Vagina (tissue), 2 donors: Measurements from ENCODE around the gene THAP3. TPM values are rescaled to one million over a fixed set of nuclear protein-coding genes. Genes with fewer than 3 reads are reported as not detected.
A peak's percentile ranks its signal among the peaks of the same experiment; 100 is the strongest.

Experiments used
- DNase-seq, 2 donors: peaks; one replicate each; pipeline ENCODE4 v3.0.0-alpha.2; 2017; ENCODE audit errors: extremely low spot score in 2 of 2
- H3K27ac ChIP-seq: fragments of 200-600 bp; sonication (generic); one replicate; pipeline ENCODE4 v1.5.1; 2019
- H3K27me3 ChIP-seq: fragments of 200-600 bp; sonication (generic); one replicate; pipeline ENCODE4 v1.5.1; 2019
- H3K36me3 ChIP-seq, 2 donors: fragments of 200-600 bp; sonication (generic); one replicate each; pipeline ENCODE4 v1.5.1; 2017 to 2019
- H3K4me1 ChIP-seq: fragments of 200-600 bp; sonication (generic); one replicate; pipeline ENCODE4 v1.5.1; 2019
- H3K4me3 ChIP-seq, 2 donors: fragments of 200-600 bp; sonication (generic); 1 replicate in 1 of 2; 2 replicates in 1 of 2; pipeline ENCODE4 v1.5.1; 2016 to 2019
- H3K9me3 ChIP-seq: fragments of 200-600 bp; sonication (generic); one replicate; pipeline ENCODE4 v1.5.1; 2019
- POLR2A ChIP-seq, 2 donors: fragments of 450-650 bp; IDR thresholded peaks; one replicate each; pipeline ENCODE4 v1.6.1; 2017; ENCODE audit warnings: antibody characterized with exemption in 2 of 2, mild to moderate bottlenecking in 2 of 2, moderate library complexity in 2 of 2
- POLR2AphosphoS5 ChIP-seq, 2 donors: sonication (generic); formaldehyde crosslinking; IDR thresholded peaks; one replicate each; pipeline ENCODE4 v1.9.0; 2017; ENCODE audit warnings: antibody characterized with exemption in 2 of 2, mild to moderate bottlenecking in 2 of 2, low read depth in 1 of 2; ENCODE audit not compliant: insufficient read depth in 1 of 2
- intact Hi-C: fragments of 100-400 bp; cut with DNase I; formaldehyde crosslinking; loops from one replicate; pipeline ENCODE4 v1.15.1; 2023
- total RNA-seq: library from RNA; depleted of rRNA; stranded (reverse); fragments of >200 nt; gene quantifications from one replicate; pipeline ENCODE4 v1.2.3, GENCODE V29; 2016
- TF ChIP-seq, protein P1 (sequence below), 3 experiments: fragments of 450-650 bp in 2 of 3; fragments of 200-600 bp in 1 of 3; sonication (generic) in 1 of 3; IDR thresholded peaks; one replicate each; pipeline ENCODE4 v1.5.1; 2017 to 2019; ENCODE audit warnings: antibody characterized with exemption in 3 of 3, mild to moderate bottlenecking in 2 of 3, moderate library complexity in 2 of 3

The THAP3 gene
- total RNA-seq, 1 donor from 2014 or later: 29.0 TPM

DNA sequence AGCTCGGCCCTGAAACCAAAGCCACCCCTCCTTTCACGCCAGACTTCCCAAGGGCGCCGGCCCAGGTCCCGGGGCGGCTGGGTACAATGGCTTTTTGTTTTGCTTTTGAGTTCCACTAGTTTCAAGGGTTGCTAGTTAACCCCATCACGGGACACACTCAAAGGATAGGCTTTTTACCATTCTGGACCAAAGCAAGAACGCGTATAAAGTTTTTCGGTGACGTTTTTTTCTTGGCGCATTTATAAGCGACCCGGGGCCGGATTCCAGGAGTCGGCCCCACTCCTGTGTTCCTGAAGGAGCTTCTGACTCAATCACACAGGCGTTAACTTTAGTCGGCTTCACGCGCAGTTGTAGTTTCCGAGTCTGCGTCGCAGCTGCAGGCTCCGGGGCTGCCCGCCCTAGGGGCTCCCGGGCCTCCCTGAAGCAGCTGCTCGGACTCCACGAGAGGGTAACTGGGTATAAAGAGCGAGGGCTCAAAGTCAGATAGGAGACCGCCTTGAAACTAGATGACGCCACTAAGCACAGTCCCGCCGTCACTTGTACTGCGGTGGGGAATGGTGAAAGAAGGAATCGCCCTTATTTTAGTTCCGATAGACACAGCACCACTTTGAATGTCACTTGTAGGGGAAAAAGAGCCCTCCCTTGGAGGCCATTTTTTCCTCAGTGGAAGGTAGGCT lies 21.3 kb upstream of the THAP3 start:
- H3K27me3 ChIP-seq: no peaks in the 10 kb centered on the region
- intact Hi-C loops: loop anchor here (5.0 kb wide), 1 partner anchor 34 kb away; no protein-coding TSS in a partner anchor
- H3K9me3 ChIP-seq: no peaks in the 10 kb centered on the region
- H3K27ac ChIP-seq: peak overlapping the region; percentile 98
- peaks cover 0 to 9% of the 10 kb centered on the region in 2 donors for H3K36me3 ChIP-seq
- TF ChIP-seq POLR2AphosphoS5 (IDR thresholded peaks at IDR 0.05; ENCODE audit: insufficient read depth in 1 of 2, low read depth in 1 of 2): peak in 1 of 2 donors; percentile 81
- no peak for TF ChIP-seq POLR2A (IDR thresholded peaks at IDR 0.05)
- H3K4me1 ChIP-seq: peaks cover 46% of the 10 kb centered on the region
- H3K4me3 ChIP-seq: peak overlapping the region; percentile 59 to 74
- no peak for DNase-seq

DNA sequence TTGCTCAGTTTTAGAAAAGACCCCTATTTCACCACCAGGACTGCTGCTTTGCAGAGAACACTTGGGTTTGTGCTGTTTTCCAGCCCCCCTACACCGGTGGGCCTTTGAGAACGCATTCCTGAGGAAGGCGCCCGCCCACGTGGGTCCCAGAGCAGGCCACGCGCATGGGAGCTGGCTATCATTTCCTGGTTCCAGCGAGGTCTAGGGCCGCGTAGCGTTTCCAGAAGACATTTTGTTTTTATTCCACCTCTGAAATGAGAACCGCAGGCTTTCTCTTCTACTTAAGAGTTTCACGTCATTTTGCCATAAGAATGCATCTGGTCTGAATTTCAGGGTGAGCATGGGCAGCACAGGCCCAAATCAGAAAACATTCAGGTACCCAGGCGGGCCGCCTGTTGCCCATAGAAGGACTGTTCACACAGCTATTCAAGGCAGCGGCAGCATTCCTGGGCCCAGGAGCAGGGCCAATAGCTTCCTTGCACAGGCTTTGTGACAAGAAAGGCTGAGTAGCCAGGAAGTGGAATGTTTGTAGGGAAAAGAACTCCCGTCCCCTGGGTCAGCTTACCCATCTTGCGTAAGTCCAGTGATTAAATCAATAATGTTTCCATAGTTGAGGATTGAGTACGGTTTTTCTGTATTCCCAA lies 20.6 kb upstream of the THAP3 start:
- Histone ChIP-seq H3K4me3 (peak overlapping the region; percentile 59 to 74), H3K27me3 (no peaks in the 10 kb centered on the region), H3K9me3 (no peaks in the 10 kb centered on the region), H3K27ac (peak overlapping the region; percentile 98), H3K4me1 (peaks cover 39% of the 10 kb centered on the region), H3K36me3 (peaks cover 0 to 3% of the 10 kb centered on the region in 2 donors)
- no peak for DNase-seq
- TF ChIP-seq, protein P1, sequence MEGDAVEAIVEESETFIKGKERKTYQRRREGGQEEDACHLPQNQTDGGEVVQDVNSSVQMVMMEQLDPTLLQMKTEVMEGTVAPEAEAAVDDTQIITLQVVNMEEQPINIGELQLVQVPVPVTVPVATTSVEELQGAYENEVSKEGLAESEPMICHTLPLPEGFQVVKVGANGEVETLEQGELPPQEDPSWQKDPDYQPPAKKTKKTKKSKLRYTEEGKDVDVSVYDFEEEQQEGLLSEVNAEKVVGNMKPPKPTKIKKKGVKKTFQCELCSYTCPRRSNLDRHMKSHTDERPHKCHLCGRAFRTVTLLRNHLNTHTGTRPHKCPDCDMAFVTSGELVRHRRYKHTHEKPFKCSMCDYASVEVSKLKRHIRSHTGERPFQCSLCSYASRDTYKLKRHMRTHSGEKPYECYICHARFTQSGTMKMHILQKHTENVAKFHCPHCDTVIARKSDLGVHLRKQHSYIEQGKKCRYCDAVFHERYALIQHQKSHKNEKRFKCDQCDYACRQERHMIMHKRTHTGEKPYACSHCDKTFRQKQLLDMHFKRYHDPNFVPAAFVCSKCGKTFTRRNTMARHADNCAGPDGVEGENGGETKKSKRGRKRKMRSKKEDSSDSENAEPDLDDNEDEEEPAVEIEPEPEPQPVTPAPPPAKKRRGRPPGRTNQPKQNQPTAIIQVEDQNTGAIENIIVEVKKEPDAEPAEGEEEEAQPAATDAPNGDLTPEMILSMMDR (IDR thresholded peaks at IDR 0.05): peak in 1 of 3 experiments; percentile 16
- peak; percentile 66 to 73 for TF ChIP-seq POLR2AphosphoS5 (IDR thresholded peaks at IDR 0.05; ENCODE audit: insufficient read depth in 1 of 2, low read depth in 1 of 2)
- TF ChIP-seq POLR2A (IDR thresholded peaks at IDR 0.05): no peak
- intact Hi-C loops: loop anchor here (5.0 kb wide), 1 partner anchor 33 kb away; no protein-coding TSS in a partner anchor

DNA sequence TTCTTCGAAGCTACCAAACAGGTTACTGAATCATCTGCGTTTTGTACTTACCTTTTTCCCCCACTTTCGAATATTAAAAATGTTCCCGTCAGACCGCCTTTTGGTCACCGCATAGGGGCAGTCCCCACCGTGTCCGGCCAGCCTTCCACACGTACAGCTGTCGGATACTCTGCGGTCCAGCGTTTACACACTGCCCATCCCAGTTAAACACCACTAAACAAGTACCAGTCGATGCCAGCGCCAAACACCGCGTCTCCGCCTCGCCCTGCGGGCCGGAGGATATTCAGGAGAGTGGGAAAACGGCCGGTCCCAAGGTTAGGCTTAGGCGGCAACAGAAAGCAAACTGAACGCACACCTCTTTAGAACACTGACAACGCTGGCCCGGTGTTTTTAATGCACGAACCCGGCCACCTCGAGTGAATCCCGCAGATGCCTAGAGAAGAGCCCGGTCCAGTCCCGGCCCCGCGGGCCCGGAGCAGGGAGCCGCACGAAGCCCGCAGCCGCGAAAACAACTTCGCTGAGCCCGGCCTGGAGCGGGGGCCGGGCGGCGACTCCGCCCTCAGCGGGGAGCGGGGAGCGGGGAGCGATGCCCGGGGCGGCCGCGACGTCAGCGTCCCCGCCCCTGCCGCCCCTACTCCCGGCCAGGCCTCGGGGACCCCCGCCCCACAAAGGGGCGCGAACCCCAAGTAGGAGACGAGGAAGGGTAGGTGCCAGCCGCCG lies 11.9 kb upstream of the THAP3 start:
- no peak for DNase-seq
- Histone ChIP-seq H3K27ac (peak overlapping the region; percentile 97), H3K4me1 (peaks cover 49% of the 10 kb centered on the region), H3K4me3 (peak overlapping the region; percentile 77 to 98), H3K9me3 (no peaks in the 10 kb centered on the region), H3K36me3 (peaks cover 0 to 4% of the 10 kb centered on the region in 2 donors), H3K27me3 (no peaks in the 10 kb centered on the region)
- TF ChIP-seq POLR2A (IDR thresholded peaks at IDR 0.05) (peak in 1 of 2 donors; percentile 24), POLR2AphosphoS5 (IDR thresholded peaks at IDR 0.05; ENCODE audit: insufficient read depth in 1 of 2, low read depth in 1 of 2) (peak; percentile 45 to 66)
- TF ChIP-seq, protein P1 (IDR thresholded peaks at IDR 0.05): no peak
- intact Hi-C loops: no loop called here

DNA sequence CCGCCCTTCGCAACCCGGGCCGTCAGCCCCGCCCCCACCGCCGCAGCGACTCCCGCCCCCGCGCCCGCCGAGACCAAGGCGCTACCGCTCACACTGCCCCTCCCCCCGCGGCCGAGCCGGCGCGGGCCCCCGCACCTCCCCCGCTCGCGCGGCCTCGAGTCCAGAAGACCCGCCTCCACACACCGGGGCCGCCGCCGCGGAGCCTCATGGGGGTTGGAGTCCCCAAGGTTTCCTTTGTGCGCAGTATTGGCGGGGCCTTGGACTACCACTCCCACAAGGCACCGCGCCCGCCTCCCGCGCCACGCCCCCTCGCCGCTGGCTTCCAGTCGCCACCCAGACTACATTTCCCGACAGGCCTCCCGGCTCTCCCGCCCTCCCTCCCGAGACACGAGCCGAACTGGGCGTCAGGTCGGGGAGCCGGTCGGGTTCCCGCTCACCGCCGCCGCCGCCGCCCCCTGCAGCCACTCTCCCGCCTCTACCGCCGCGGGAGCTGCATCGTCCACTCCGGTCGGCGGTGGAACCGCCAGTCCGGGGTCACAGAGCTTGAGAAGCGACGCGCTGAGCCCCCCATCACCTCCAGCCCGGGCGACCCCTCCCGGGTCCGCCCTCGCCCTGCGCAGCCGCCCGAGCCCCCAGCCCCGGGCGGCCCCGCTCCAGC lies 11.2 kb upstream of the THAP3 start, which contains the start of gene PHF13:
Gene PHF13 (plus strand): TSS at position 371 of the 658 bp plus-strand sequence. CDS start 336 bp downstream, outside the sequence.
- intact Hi-C loops: no loop called here
- peak; percentile 99 to 100 for DNase-seq
- Histone ChIP-seq H3K36me3 (peaks cover 0 to 9% of the 10 kb centered on the region in 2 donors), H3K27ac (peak within 1 kb of the TSS; percentile 97), H3K27me3 (no peaks in the 10 kb centered on the region), H3K9me3 (no peaks in the 10 kb centered on the region), H3K4me1 (peaks cover 49% of the 10 kb centered on the region), H3K4me3 (peak within 1 kb of the TSS; percentile 85 to 98)
- TF ChIP-seq, protein P1 (IDR thresholded peaks at IDR 0.05): no peak
- TF ChIP-seq POLR2AphosphoS5 (IDR thresholded peaks at IDR 0.05; ENCODE audit: insufficient read depth in 1 of 2, low read depth in 1 of 2) (peak; percentile 75 to 90), POLR2A (IDR thresholded peaks at IDR 0.05) (peak in 1 of 2 donors; percentile 58)
